Skeletal muscle cell (primary cell): ENCODE data around the gene DCP1A.
"Not testable (repeated sequence)": the region's sequence is repeated elsewhere in the genome, so short reads cannot be mapped to it uniquely, and the experiment has no call there.

Source experiments
- DNase-seq: peaks from one replicate; pipeline ENCODE4 v3.0.0-alpha.2; 2010; ENCODE audit warnings: low read depth
- H3K4me3 ChIP-seq: 2 replicates; pipeline ENCODE4 v1.5.1; 2011; ENCODE audit warnings: low read depth, mild to moderate bottlenecking, control low read depth, low read length, moderate library complexity

Gene DCP1A

DNA sequence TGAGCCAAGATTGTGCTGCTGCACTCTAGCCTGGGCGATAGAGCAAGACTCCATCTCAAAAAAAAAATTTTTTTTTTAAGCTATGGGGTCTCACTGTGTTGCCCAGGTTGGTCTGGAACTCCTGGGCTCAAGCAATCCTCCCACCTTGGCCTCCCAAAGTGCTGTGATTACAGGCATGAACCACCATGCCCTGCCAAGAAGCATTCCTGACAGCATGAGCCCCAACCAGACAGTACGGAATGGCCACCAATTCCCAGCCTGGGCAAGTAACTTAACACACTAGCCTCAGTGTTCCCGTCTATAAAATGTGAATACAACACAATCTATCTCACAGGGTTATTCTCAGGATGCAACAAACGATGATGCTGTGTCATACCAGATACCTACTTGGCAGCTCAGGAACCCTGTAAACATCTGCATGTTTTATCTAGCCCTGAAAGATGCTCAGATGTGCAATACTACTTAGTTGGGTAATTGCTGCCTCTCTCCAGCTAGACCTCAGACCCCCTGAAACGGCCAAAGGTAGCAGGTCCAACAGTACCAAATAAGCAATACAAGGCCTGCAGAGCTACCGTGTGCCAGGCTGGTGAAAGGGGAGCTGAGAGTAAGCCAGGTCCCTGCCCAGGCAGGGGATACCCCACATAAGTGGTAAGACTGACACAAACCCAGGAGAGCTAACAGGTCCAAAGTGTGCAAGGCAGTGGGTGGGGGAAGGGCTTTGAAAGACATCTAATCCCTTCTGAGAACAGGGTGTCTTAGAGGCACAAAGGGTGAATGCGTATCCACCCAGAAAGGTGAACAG, 93.4 kb downstream of the DCP1A start:
- peak overlapping the region; percentile 83 for H3K4me3 ChIP-seq
- no peak for DNase-seq

DNA sequence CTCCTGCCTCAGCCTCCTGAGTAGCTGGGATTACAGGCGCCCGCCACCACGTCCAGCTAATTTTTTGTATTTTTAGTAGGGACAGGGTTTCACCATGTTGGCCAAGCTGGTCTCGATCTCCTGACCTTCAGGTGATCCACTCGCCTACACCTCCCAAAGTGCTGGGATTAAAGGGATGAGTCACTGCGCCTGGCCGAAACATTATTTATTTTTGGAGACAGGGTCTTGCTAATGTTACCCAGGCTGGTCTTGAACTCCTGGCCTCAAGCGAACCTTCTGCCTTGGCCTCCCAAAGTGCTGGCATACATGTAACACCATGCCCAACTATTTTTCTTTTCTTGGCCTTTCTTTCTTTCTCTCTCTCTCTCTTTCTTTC, 94.4 kb downstream of the DCP1A start:
- peak overlapping the region; percentile 83 for H3K4me3 ChIP-seq
- not testable (repeated sequence) for DNase-seq

DNA sequence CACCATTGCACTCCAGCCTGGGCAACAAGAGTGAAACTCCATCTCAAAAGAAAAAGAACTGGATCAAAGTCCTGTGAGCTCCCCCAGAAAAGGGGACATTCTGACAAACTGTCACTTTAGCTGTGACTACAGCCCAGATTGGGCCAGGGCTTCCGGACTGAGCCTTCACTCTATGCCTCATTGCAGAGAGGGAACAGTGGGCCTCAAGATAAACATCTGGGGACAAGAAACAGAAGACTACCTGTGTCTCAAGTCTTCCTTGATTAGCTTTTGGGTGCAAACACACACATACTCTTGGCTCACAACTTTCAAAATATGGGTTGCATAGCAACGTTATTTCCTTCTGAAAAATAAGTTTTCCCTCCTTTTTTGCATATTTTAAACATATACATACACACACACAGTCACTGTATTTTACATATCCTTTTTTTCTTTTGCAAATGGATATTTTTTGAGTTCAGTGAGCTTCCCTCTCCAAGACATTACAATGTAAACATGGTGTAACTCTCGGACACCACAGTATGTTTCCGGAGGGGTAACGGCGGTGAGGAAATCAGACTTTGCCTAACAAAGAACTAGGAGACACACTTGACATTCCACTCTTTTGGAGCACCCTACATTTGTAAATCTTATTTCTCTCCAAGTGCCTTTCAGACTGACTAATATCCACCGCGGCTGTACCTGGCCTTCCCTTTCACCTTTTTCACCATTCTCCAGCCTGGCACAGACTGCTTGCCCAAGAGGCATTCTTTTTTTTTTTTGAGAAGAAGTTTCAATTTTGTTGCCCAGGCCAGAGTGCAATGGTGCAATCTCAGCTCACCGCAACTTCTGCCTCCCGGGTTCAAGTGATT, 95.0 kb downstream of the DCP1A start:
- H3K4me3 ChIP-seq, result peak overlapping the region; percentile 83
- DNase-seq, result no peak

DNA sequence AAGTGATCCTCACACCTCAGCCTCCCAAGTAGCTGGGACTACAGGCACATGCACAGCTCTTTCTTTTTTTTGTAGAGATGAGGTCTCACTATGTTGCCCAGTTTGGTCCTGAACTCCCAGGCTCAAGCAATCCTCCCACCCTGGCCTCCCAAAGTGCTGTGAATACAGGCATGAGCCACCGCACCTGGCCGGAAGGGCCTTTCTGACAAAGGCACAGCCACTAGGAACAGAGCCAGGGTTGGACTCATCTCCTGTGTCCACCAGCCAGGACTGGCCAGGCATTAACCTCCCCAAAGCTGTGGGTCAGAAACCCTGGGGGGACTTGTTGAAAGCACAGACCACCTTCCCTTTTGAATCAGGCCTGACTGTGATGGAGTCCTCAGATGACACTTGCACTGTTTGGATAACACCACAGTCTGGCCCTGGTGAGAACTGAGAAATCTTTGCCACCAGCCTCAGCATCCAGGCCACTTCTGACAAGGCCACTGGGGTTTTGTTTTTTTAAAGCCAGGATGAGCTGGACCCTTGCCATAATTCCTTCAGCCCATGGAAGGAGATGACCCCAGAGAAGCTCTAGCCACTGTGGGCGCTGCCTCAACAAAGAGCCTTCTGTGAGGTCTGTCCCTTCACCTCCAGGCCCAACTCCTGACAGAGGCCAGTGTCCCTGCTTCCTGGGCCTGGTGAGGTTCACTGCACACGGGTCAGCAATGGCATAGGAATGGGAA, 96.3 kb downstream of the DCP1A start:
- no peak for DNase-seq
- peak overlapping the region; percentile 5 for H3K4me3 ChIP-seq

DNA sequence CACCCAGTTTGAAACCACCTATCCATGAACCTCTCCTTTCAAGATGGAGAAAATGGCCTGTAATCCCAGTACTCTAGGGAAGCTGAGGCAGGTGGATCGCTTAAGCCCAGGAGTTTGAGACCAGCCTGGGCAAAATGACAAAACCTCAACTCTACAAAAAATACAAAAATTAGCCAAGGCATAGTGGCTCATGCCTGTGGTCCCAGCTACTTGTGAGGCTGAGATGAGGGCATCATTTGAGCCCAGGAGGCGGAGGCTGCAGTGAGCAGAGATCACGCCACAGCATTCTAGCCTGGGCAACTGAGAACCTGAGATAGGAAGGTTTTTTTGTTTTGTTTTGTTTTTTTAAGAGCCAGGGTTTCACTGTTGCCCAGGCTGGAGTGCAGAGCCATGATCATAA, 96.9 kb downstream of the DCP1A start:
- DNase-seq, result no peak
- H3K4me3 ChIP-seq, result no peak overlapping the region

DNA sequence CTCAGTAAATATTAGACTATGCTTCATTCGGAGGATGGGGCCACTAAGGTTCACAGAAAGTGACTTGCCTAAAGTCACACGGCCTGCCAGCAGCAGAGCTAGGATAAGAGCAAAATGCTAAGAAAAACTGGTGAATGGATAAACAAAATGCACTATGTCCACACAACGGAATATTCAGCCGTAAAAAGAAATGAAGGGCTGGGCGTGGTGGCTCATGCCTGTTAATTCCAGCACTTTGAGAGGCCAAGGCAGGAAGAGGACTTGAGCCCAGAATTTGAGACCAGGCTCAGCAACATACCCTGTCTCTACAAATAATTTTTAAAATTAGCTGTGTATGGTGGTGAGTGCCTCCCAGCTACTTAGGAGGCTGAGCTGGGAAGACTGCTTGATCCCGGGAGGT, 99.2 kb downstream of the DCP1A start:
- DNase-seq, result no peak
- no peak overlapping the region for H3K4me3 ChIP-seq

DNA sequence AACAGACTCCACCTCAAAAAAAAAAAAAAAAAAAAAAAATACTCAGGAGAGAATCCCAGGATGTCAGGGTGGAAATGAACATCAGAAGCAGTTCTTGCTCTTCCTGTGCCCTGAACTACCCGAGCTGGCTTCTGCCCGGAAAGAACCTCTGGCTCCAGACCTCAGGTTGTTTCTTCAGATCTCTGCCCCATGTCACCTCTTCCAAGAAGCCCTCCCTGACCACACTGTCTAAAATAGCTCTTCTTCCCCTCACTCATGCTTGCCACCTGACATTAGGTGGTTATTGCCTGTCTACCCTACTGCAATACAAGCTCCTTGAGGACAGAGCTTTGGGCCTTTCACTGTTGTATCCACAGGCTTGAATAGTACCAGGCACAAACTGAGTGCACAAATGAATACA, 99.7 kb downstream of the DCP1A start:
- DNase-seq, result no peak
- H3K4me3 ChIP-seq, result no peak overlapping the region

DNA sequence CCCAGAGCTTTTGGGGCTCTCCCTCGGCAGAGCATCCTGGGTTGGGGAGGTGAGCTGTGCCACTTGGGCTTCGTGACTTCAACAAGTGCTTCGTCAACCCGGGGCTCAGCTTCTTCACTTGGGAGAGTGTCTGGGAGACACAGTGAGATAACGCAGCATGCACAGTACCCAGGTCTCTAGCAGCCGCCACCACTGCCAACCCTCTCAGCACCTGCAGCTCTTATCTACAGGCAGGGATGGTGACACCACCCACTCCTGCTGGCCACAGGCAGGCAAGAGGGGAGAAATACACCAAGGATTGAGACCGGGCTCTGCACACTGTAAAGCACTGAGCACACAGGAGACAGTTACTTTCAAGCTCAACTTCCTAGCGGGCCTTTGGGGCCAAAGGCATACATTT, 103.1 kb downstream of the DCP1A start:
- no peak for DNase-seq
- no peak overlapping the region for H3K4me3 ChIP-seq

DNA sequence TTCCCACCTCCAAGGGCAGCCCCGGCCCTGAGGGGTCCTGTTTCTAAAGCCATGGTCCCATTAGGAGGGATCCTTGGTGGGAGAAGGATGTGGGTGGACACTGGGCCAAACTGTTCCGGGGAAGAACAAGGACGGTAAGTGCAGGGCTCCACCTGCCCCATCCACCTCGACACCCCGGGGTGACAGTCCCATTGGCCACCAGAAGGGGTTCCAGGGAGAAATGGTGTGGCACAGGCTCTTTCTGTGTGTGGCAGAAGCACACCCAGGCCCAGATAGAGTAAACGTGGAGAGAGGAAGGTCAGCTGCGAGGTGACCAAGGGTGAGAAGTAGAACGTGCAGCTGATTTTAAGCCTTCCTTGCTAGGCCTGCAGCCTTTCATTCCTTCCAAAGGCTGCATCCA, 103.6 kb downstream of the DCP1A start:
- DNase-seq, result no peak
- no peak overlapping the region for H3K4me3 ChIP-seq

DNA sequence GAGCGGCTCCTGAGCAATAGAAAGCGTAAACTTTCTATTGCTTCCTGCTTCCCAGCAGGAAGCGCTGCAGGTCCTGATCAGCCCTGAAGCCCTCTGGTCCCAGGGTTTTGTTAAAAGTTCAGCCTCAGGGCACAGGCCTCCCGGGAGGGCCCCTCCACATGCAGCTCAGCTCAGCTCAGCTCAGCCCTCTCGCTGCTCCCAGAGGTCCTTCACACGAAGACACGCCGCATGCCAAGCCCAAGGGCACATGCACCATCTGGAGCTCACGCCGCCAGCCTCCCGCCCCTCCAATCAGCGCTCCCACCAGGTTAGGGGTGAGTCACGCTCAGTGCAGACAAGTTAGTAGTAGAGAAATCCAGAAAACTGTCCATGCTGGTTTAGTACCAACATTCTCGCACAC, 104.2 kb downstream of the DCP1A start:
- H3K4me3 ChIP-seq, result no peak overlapping the region
- peak; percentile 41 for DNase-seq

DNA sequence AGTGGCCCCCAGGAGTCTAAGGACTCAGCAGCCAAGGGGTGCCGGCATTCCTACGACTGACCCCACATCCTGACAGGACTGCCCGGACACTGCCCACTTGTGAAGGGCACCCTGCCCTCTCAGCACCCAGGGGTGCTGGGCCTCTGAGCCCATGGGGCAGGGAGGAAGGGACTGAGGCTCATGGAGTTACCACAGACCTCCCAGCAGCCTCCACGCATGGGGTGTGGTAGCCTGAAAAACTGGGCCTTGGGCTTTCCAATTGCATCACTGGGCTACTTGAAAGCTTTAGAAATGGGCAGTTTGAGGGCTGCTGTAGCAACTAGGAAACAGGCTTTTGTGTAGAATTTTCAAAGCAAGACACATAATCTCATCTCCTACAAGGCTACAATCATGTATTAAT, 104.7 kb downstream of the DCP1A start:
- DNase-seq, result no peak
- no peak overlapping the region for H3K4me3 ChIP-seq

DNA sequence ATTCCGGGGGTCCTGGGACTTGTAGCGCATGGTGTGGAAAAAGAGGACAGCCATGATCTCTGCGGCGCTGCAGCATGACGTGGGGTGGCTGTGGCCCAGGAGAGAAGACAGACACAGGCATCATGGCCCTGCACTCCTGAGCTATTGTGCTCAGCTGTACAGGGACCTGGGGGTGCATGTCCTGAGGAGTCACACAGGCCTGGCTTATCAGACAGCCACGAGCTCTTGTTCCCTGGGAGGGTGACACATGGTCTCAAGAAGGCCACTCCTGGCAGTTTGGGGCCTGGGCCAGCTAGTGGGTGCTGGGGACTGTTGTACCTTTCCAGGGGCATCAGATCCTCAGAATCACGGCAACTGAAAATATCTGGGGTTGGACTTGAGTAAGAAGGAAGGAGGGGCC, 105.2 kb downstream of the DCP1A start:
- H3K4me3 ChIP-seq, result no peak overlapping the region
- no peak for DNase-seq

DNA sequence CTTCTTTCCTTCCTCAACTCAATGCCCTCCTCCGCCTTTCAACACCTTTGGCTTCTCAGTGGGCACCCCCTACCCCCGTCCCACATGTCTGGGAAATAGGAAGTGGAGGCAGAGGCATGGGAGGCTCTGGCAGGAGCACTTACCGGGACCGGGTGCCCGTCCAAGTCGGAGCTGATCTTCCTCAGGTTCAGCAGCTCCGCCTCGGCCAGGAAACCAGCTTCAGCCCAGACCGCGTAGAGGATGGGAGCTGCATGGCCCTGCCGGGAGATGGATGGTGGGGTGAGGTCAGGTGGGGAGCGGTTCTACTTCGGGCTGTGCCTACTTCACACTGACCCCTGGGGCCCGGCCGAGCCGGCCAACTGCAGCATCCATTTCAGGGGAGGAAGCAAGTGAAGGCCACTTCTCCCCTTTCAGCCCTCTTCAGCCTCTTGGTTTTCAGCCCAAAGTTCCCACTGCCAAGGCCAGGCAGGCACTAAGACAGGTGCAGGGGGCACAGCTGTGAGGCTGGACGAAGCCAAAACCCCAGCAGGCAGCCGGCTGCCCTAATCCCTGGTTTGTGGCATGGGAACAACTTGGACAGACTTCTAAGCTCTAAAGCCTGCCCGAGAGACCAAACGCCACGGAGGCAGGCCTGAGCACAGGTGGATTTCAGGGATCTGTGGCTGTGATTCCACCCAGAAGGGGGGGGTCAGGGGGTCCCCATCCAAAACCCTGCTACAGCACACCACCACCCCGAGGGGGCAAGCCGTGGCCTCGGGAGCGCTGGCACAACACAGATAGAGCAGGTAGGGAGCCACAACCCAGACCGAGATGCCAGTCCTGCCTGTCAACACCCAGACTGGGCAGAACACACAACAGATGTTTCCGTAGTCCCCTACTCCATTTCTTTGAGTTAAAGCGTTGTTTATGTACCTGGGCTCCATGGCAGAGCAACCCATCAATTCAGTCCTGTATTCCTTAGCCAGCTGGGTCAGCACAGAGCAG, 106.1 kb downstream of the DCP1A start:
- no peak for DNase-seq
- no peak overlapping the region for H3K4me3 ChIP-seq

DNA sequence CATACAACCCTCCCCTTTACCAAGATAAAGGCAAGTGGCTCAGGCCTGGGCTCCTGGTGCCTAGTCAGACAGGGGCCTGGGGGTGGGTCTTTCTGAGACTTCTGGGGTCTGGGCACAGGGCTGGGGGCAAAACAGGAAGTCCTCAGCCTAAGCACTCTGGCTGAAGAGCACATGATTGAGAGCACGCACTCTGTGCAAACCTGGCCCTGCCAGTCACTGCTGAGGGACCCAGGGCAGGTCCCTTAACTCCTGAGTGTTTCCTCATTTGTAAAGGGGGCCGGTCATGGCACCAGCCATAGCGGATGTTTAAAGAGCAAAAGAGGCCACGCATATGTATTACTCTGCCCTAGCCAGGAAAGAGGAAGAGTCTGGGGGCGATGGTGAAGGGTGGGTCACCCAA, 107.5 kb downstream of the DCP1A start:
- H3K4me3 ChIP-seq, result no peak overlapping the region
- DNase-seq, result no peak

DNA sequence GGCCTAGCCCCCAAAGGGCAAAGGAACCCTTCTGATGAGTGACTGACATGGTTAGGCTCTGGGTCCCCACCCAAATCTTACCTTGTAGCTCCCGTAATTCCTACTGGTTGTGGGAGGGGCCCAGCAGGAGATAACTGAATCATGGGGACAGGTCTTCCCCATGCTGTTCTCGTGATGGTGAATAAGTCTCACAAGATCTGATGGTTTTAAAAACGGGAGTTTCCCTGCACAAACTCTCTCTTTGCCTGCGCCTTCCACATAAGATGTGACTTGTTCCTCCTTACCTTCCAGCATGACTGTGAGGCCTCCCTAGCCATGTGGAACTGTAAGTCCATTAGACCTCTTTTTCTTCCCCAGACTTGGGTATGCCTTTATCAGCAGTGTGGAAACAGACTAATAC, 108.5 kb downstream of the DCP1A start:
- DNase-seq, result no peak
- H3K4me3 ChIP-seq, result no peak overlapping the region

DNA sequence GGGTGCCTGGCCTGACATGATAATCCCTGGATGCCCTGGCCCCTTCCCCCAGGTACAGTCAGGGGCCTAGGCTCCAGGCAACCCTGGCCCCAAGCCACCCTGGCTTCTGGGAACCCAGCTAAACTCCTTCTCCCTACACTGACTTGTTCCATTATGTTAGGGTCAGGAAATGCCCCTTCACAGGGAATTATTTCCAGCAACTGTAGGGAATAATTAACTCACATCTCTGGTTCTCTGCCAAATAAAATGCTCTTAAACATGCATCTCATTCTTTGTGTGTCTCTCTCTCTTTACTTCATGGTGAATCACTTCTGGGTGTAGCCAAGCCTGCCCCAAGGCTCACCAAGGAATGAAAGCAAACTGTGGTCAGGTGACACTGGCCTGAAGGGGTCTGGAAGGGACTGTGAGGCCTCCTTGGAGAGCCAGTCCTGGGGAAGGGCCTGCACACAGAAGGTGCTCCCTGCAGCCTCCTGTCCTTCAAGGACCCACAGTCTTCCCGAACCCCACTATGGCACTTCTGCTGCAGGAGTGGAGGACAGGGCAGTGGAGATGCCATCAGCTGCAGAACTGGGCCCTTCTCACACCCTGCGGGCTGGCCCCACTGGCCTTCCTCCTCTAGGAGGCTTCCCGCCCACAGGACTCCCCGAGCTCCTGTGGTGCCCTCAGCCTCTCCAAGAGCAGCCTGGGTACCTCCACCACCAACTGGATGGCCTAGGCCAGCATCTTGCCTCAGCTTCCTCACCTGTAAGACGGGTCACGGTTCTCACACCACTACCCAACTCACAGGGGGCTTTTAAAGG, 109.1 kb downstream of the DCP1A start:
- no peak overlapping the region for H3K4me3 ChIP-seq
- DNase-seq, result peak; percentile 73

DNA sequence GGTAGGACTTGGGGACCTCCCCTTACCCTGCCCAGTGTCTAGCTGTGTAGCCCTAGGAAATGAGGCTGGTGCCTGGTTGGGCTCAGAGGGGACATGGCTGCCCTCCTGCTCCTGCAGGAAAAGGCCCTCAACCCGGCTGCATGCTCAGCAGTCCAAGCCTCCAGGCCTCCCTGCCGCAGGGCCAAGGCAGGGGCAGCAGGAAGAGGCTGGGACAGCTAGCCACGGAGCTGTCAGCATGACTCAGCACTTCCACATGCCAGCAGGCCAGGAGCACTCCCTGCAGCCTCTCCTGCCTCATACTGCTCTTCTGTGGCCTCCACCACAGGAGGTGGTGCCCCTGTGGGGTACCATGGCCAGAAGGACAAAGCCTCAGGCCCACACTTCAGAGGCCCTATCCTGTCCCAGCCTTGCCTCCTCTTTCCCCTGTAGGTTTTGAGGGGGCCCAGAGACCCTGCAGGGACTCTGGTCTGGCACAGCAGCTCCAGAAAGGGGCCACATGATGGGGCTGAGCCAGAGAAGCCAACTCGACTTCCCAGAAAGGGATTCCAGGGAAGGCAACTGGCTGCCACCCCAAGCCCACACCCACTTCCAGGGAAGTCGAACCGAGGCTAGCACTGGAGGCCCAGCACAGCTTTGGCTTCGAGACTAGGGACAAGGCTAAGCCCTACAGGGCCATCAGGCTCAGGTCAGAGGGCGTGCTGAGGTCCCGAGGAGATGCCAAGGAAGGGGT, 111.1 kb downstream of the DCP1A start:
- peak; percentile 64 for DNase-seq
- H3K4me3 ChIP-seq, result no peak overlapping the region

DNA sequence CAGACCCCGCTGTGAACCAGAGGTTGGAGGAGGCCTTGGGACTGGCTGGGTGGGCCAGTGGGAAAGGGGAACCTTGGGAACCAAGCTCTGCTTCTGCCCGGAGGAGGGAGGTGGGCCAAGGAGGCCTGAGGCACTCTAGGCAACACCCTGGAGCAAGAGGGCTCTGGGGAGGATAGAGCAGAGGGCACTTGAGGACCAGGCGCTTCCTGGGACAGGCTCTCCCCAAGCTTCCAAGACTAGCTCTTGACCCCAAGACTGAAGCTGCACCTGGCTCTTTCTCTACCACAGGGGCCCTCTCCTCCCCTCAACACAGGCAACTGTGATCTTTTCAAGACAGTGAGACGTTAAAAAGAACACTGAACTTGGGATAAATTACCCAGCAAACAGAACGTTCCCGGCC, 111.8 kb downstream of the DCP1A start:
- no peak for DNase-seq
- H3K4me3 ChIP-seq, result no peak overlapping the region
